Measurements from ENCODE around the gene CDV3. TPM values are rescaled to one million over a fixed set of nuclear protein-coding genes. Genes with fewer than 3 reads are reported as not detected.

The CDV3 gene
- total RNA-seq, 4 donors from 2014 or later: 75.9 to 122 (median 98.7) TPM

DNA sequence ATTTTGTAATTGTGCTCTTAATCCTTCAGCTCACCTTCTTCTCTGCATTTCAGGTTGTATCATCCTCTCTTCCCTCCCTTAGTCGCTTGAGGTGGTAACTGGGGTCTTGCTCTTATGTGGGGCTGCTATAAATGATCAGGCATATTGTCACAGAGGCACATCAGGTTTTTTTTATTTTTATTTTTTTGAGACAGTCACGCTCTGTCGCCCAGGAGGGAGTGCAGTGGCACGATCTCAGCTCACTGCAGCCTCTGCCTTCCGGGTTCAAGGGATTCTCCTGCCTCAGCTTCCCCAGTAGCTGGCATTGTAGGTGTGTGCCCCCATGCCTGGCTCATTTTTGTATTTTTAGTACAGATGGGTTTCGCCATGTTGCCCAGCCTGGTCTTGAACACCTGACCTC, 9.9 kb downstream of the CDV3 start:
- no peak for TF ChIP-seq POLR2AphosphoS5 (IDR thresholded peaks at IDR 0.05)
- TF ChIP-seq POLR2A (IDR thresholded peaks at IDR 0.05): no peak
- TF ChIP-seq, protein P1, sequence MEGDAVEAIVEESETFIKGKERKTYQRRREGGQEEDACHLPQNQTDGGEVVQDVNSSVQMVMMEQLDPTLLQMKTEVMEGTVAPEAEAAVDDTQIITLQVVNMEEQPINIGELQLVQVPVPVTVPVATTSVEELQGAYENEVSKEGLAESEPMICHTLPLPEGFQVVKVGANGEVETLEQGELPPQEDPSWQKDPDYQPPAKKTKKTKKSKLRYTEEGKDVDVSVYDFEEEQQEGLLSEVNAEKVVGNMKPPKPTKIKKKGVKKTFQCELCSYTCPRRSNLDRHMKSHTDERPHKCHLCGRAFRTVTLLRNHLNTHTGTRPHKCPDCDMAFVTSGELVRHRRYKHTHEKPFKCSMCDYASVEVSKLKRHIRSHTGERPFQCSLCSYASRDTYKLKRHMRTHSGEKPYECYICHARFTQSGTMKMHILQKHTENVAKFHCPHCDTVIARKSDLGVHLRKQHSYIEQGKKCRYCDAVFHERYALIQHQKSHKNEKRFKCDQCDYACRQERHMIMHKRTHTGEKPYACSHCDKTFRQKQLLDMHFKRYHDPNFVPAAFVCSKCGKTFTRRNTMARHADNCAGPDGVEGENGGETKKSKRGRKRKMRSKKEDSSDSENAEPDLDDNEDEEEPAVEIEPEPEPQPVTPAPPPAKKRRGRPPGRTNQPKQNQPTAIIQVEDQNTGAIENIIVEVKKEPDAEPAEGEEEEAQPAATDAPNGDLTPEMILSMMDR (IDR thresholded peaks at IDR 0.05): no peak
- no peak for TF ChIP-seq EP300 (IDR thresholded peaks at IDR 0.05)
- H3K9me3 ChIP-seq: no peaks in the 10 kb centered on the region
- peaks cover 22% of the 10 kb centered on the region for H3K4me1 ChIP-seq
- DNase-seq (ENCODE audit: low spot score in 2 of 2): no peak
- no peak overlapping the region for H3K4me3 ChIP-seq
- H3K27me3 ChIP-seq: no peaks in the 10 kb centered on the region
- WGBS: 92% methylated on average over 6 of the region's 6 CpGs
- peaks cover 97% of the 10 kb centered on the region for H3K36me3 ChIP-seq
- H3K27ac ChIP-seq: no peak overlapping the region

DNA sequence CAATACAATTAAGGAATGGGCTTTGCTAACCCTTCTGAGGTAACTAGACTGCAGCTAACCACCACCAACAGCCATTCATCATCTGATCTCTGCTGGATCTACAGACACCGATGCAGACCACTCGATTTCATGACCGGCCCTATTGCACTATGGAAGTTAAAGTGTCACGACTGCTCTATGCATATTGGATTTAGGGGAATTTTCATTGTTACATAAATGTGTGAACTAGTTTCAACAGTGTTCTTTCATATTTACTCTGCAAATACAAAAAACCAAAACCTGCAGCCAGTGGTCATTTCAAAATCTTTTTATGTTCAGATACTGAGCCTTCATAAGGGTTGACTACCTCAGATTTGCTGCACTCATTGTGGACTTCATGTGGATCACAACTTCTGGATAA, 14.5 kb downstream of the CDV3 start:
- H3K9me3 ChIP-seq: no peaks in the 10 kb centered on the region
- peaks cover 68% of the 10 kb centered on the region for H3K36me3 ChIP-seq
- H3K4me3 ChIP-seq: no peak overlapping the region
- WGBS: 91% methylated on average over 4 of the region's 4 CpGs
- TF ChIP-seq EP300 (IDR thresholded peaks at IDR 0.05) (no peak), POLR2AphosphoS5 (IDR thresholded peaks at IDR 0.05) (no peak), POLR2A (IDR thresholded peaks at IDR 0.05) (no peak)
- TF ChIP-seq, protein P1 (IDR thresholded peaks at IDR 0.05): no peak
- no peaks in the 10 kb centered on the region for H3K27me3 ChIP-seq
- H3K4me1 ChIP-seq: peaks cover 12% of the 10 kb centered on the region
- no peak for DNase-seq (ENCODE audit: low spot score in 2 of 2)
- no peak overlapping the region for H3K27ac ChIP-seq

DNA sequence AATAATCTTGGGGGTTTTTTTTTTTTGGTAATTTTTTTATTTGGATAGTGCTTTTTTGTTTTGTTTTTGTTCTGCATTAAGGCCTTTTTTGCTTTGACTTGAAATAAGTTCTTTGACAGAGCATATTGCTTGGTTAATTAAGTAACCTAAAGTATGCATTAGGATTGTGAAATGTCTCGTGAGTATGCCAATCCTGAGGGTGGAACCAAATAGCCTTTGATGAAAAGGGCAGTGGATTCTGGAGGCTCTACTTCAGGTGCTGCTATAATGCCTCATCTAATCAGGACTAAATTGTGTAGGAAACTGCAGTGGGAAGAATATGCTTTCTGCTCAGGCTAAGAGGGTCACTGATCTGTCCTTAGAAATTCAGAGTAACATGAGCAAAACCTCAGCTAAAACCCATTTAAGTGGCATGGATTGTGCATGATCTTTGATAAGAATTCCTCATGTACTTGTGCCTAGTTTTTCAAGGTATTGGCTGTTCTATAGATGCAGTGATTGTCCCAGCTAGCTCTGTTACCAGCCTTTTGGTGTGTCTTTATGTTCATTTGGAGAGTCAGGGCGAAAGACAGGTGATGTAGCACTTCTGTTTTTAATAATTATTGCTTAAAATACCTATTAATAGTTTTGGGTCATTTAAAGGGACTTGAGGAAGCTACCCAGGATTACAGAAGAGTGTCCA, 15.4 kb downstream of the CDV3 start:
- Histone ChIP-seq H3K27me3 (no peaks in the 10 kb centered on the region), H3K4me3 (no peak overlapping the region), H3K27ac (no peak overlapping the region), H3K36me3 (peaks cover 60% of the 10 kb centered on the region), H3K9me3 (no peaks in the 10 kb centered on the region), H3K4me1 (peaks cover 12% of the 10 kb centered on the region)
- 63% methylated on average over 2 of the region's 2 CpGs for WGBS
- no peak for TF ChIP-seq POLR2AphosphoS5 (IDR thresholded peaks at IDR 0.05)
- TF ChIP-seq EP300 (IDR thresholded peaks at IDR 0.05): no peak
- no peak for TF ChIP-seq POLR2A (IDR thresholded peaks at IDR 0.05)
- TF ChIP-seq, protein P1 (IDR thresholded peaks at IDR 0.05): no peak
- no peak for DNase-seq (ENCODE audit: low spot score in 2 of 2)

DNA sequence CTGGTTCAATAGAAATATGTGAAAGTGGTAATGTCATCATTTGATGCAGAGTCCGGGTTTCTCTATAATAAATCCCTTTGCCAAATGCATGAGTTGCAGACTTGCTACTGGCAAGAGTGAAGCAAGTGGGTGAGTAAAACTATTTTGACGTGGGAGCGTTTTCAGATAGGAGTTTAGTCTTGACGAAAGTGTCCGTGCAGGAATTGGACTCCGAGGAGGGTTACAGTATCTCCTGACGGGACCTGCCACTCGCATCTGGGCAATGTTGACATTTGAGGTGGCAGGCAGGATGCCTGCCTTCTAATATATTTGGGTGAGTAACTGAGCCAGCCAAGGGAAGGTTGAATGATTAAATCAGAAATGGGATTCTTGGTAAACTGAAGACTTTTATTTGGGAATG, 16.0 kb downstream of the CDV3 start:
- Histone ChIP-seq H3K36me3 (peaks cover 54% of the 10 kb centered on the region), H3K4me3 (no peak overlapping the region), H3K4me1 (peaks cover 12% of the 10 kb centered on the region), H3K27me3 (no peaks in the 10 kb centered on the region), H3K27ac (no peak overlapping the region), H3K9me3 (no peaks in the 10 kb centered on the region)
- no peak for DNase-seq (ENCODE audit: low spot score in 2 of 2)
- WGBS: 84% methylated on average over 8 of the region's 8 CpGs
- TF ChIP-seq POLR2AphosphoS5 (IDR thresholded peaks at IDR 0.05): no peak
- TF ChIP-seq EP300 (IDR thresholded peaks at IDR 0.05): no peak
- TF ChIP-seq POLR2A (IDR thresholded peaks at IDR 0.05): no peak
- TF ChIP-seq, protein P1 (IDR thresholded peaks at IDR 0.05): no peak

DNA sequence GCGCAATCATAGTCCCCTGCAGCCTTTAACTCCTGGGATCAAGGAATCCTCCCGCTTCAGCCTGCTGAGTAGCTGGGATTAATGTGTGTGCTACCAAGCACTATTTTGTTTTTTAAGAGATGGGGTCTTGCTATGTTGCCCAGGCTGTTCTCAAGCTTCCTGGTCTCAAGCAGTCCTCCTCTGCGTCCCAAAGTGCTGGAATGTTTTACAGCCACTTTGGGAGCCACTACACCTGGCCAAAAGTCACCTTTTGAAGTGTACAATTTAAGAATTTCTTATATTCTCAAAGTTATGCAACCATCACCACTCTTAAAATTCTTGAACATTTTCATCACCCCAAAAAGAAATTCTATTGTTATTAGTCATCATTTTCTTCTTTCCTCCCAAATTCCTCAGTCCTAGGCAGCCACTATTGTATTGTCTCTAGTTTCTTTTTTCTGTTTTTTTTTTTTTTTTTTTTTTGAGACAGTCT, 17.8 kb downstream of the CDV3 start:
- Histone ChIP-seq H3K27me3 (no peaks in the 10 kb centered on the region), H3K36me3 (peaks cover 36% of the 10 kb centered on the region), H3K9me3 (no peaks in the 10 kb centered on the region), H3K4me1 (peaks cover 12% of the 10 kb centered on the region), H3K27ac (no peak overlapping the region), H3K4me3 (no peak overlapping the region)
- 92% methylated on average over 3 of the region's 3 CpGs for WGBS
- no peak for DNase-seq (ENCODE audit: low spot score in 2 of 2)
- TF ChIP-seq POLR2AphosphoS5 (IDR thresholded peaks at IDR 0.05): no peak
- no peak for TF ChIP-seq POLR2A (IDR thresholded peaks at IDR 0.05)
- TF ChIP-seq, protein P1 (IDR thresholded peaks at IDR 0.05): no peak
- TF ChIP-seq EP300 (IDR thresholded peaks at IDR 0.05): no peak
